Skin epidermis (tissue), 12 donors: ENCODE results near the gene ELL.

ENCODE experiments used
- H3K27ac ChIP-seq, 21 experiments: fragments of 200-600 bp; sonication (generic) in 11 of 21; one replicate each; pipeline ENCODE4 v1.5.0; 2020; ENCODE audit warnings: mild to moderate bottlenecking in 3 of 21, inconsistent platforms in 2 of 21, moderate library complexity in 2 of 21
- H3K4me3 ChIP-seq, 7 experiments: fragments of 200-600 bp; sonication (generic) in 2 of 7; one replicate each; pipeline ENCODE4 v1.5.0; 2020; ENCODE audit warnings: inconsistent platforms in 2 of 7, mild to moderate bottlenecking in 2 of 7, moderate library complexity in 1 of 7

The ELL gene

GRCh38 chr19:18495204-18495911, 26.5 kb downstream of the ELL start:
- Histone ChIP-seq H3K27ac (peak overlapping the region in 19 of 21 experiments; percentile 19 to 86 (median 57)), H3K4me3 (no peak overlapping the region)

GRCh38 chr19:18494267-18494607, 27.6 kb downstream of the ELL start:
- Histone ChIP-seq H3K4me3 (no peak overlapping the region), H3K27ac (peak overlapping the region in 15 of 21 experiments; percentile 28 to 86 (median 63))

GRCh38 chr19:18493440-18494266, 28.2 kb downstream of the ELL start:
- peak overlapping the region in 15 of 21 experiments; percentile 6 to 86 (median 57) for H3K27ac ChIP-seq
- no peak overlapping the region for H3K4me3 ChIP-seq

GRCh38 chr19:18491995-18492953, 29.6 kb downstream of the ELL start:
- H3K4me3 ChIP-seq, result no peak overlapping the region
- H3K27ac ChIP-seq, result peak overlapping the region in 3 of 21 experiments; percentile 10 to 86 (median 21)

GRCh38 chr19:18490728-18491127, 31.1 kb downstream of the ELL start:
- no peak overlapping the region for H3K4me3 ChIP-seq
- no peak overlapping the region for H3K27ac ChIP-seq

- peak overlapping the region in 2 of 21 experiments; percentile 6 to 20 for H3K27ac ChIP-seq
- H3K4me3 ChIP-seq, result no peak overlapping the region
These were observed 32.2 kb downstream of the ELL start for GRCh38 chr19:18489627-18490184.

- Histone ChIP-seq H3K4me3 (no peak overlapping the region), H3K27ac (peak overlapping the region in 5 of 21 experiments; percentile 3 to 67 (median 20))
These were observed 32.8 kb downstream of the ELL start for GRCh38 chr19:18488838-18489626.

- Histone ChIP-seq H3K27ac (peak overlapping the region in 8 of 21 experiments; percentile 1 to 76 (median 38)), H3K4me3 (no peak overlapping the region)
These were observed 33.5 kb downstream of the ELL start for GRCh38 chr19:18488403-18488723.

- Histone ChIP-seq H3K27ac (peak overlapping the region in 9 of 21 experiments; percentile 1 to 79 (median 33)), H3K4me3 (no peak overlapping the region)
These were observed 34.1 kb downstream of the ELL start for GRCh38 chr19:18487576-18488402.

GRCh38 chr19:18486746-18487145, 35.1 kb downstream of the ELL start:
- H3K27ac ChIP-seq, result peak overlapping the region in 9 of 21 experiments; percentile 0 to 79 (median 50)
- H3K4me3 ChIP-seq, result no peak overlapping the region

- Histone ChIP-seq H3K4me3 (no peak overlapping the region), H3K27ac (peak overlapping the region in 4 of 21 experiments; percentile 27 to 79 (median 56))
These were observed 36.9 kb downstream of the ELL start for GRCh38 chr19:18484992-18485391.

- H3K4me3 ChIP-seq, result no peak overlapping the region
- H3K27ac ChIP-seq, result peak overlapping the region in 4 of 21 experiments; percentile 1 to 50 (median 36)
These were observed 38.6 kb downstream of the ELL start for GRCh38 chr19:18483119-18483890.

GRCh38 chr19:18481505-18482222, 40.2 kb downstream of the ELL start:
- Histone ChIP-seq H3K4me3 (no peak overlapping the region), H3K27ac (peak overlapping the region in 8 of 21 experiments; percentile 42 to 96 (median 86))

GRCh38 chr19:18480006-18480691, 41.7 kb downstream of the ELL start:
- H3K4me3 ChIP-seq, result no peak overlapping the region
- peak overlapping the region in 20 of 21 experiments; percentile 28 to 96 (median 80) for H3K27ac ChIP-seq

GRCh38 chr19:18478545-18479311, 43.1 kb downstream of the ELL start:
- peak overlapping the region in 20 of 21 experiments; percentile 47 to 96 (median 80) for H3K27ac ChIP-seq
- H3K4me3 ChIP-seq, result no peak overlapping the region
